Muscle layer of colon (tissue), 2 donors: ENCODE measurements around the gene DOC2B.
A peak's percentile ranks its signal among the peaks of the same experiment; 100 is the strongest.

Experiments
- H3K27ac ChIP-seq: one replicate; pipeline ENCODE4 v1.7.0; 2013; ENCODE audit warnings: low read depth, mild to moderate bottlenecking, low read length, moderate library complexity
- H3K27me3 ChIP-seq, 2 donors: one replicate each; pipeline ENCODE4 v1.7.0; 2013; ENCODE audit warnings: low read length in 2 of 2, mild to moderate bottlenecking in 2 of 2; ENCODE audit not compliant: insufficient read depth in 2 of 2, control insufficient read depth in 1 of 2
- H3K36me3 ChIP-seq: one replicate; pipeline ENCODE4 v1.7.0; 2013; ENCODE audit warnings: mild to moderate bottlenecking, low read length; ENCODE audit not compliant: insufficient read depth
- H3K4me1 ChIP-seq: one replicate; pipeline ENCODE4 v1.7.0; 2013; ENCODE audit warnings: mild to moderate bottlenecking, low read length; ENCODE audit not compliant: insufficient read depth
- H3K4me3 ChIP-seq, 2 donors: one replicate each; pipeline ENCODE4 v1.7.0; 2013; ENCODE audit warnings: low read length in 2 of 2, low read depth in 1 of 2, mild to moderate bottlenecking in 1 of 2, moderate library complexity in 1 of 2
- H3K9ac ChIP-seq: one replicate; pipeline ENCODE4 v1.7.0; 2013; ENCODE audit warnings: low read length
- H3K9me3 ChIP-seq: one replicate; pipeline ENCODE4 v1.7.0; 2013; ENCODE audit warnings: mild to moderate bottlenecking, low read length
- donor health status: abdominal sarcoma.
- donor health status: Adenocarcinoma of cecum.

DOC2B gene

DNA sequence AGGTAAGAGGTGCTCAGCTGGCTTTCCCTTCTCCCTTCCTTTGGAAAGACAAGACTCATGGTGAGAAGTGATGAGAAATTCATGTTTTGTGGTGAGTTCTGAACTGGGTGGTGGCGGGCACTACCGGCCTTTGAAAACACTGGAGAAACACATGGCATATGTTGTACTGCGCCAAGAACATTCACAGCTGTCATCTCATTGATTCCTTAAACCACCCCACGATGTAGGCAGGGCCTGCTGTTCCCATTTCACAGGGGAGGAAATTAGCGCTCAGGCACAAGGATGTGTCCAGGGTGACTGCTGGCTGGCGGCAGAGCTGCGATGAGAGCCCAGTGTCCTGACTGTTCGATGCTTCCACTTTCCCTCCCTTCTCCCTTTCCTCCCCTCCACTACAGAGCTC is 1.6 kb upstream of the DOC2B start:
- H3K27me3 ChIP-seq = peaks cover 6 to 44% of the 10 kb centered on the region in 2 donors
- no peaks in the 10 kb centered on the region for H3K4me1 ChIP-seq
- H3K9me3 ChIP-seq = no peaks in the 10 kb centered on the region
- H3K9ac ChIP-seq = no peak overlapping the region
- no peaks in the 10 kb centered on the region for H3K36me3 ChIP-seq
- H3K4me3 ChIP-seq = no peak overlapping the region
- H3K27ac ChIP-seq = no peak overlapping the region

DNA sequence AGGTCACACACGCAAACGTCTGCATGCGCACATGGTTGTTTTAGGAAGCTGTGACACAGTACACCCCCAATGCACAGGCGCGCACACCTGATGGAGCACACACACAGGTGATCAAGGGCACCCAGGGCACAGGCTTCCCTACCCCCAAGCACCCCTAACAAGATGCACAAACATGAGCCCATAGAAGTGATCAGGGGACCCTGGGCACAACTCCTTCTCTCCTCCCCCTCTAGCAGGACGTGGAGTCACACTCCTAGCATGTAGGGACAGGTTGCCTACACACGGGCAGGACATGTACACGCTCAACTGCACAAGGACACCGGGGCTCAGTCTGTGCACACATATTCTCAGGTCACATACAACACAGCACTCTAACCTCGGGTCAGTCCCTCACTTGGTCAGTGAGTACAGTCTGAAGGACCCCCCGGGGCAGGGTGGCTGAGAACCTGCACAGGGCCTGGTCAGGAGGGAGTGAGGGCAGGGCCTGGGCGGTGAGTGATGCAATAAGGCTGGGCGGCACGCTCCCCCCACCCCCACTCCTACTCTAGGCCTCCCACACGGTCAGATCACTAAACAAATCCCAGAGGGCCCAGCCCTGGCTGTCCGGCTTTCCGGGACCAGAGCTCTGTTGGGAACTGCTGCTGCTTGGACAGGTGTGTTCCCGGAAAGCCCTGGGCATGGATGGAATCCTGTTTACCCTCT is 751 bp upstream of the DOC2B start:
- Histone ChIP-seq H3K9ac (no peak overlapping the region), H3K27ac (no peak overlapping the region)

DNA sequence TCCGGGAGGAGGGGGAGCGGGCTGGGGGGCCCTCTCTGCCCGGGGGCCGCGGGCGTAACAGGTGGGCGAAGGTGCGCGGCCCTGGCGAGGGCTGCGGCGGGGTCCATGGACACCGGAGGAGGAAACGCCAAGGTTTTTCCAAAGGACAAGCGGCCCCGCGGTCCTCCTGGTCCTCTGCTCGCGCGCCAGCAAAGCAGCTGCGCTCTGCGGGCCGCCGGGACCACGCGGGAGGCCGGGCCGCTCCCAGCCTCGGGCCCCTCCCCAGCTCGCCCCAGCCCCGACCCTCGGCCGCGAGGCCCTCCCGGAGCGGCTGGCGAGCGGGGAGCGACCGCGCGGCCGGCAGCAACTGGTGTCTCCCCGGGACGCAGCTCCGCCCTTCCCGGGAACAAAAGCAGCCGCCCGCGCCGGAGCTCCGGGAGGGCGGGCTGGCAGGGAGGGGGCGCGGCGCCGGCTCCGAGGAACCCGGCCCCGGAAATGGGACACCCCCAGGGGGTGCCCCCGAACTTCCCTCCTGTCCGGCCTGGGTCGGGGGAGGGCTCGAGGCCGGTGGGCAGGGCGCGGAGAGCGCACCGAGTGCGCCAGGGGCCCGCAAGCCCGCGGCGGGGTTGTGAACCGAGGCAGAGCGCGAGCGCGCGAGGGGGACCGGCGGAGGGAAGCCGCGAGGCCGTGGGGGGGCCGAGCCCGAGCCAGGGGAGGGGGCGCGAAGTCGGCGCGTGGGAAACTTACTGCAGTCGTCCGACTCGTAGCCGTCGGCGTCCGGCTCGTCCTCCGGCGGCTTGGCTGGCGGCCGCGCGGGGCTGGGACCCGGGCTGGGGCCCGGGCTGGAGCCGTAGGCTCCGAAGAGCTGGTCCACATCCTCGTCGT is 837 bp downstream of the DOC2B start:
- Histone ChIP-seq H3K27ac (no peak overlapping the region), H3K4me1 (no peaks in the 10 kb centered on the region), H3K36me3 (no peaks in the 10 kb centered on the region), H3K4me3 (no peak overlapping the region), H3K9me3 (no peaks in the 10 kb centered on the region), H3K9ac (no peak overlapping the region), H3K27me3 (peaks cover 6 to 45% of the 10 kb centered on the region in 2 donors)

More for the DNA sequence above, 751 bp upstream of the DOC2B start:
- Histone ChIP-seq H3K36me3 (no peaks in the 10 kb centered on the region), H3K4me3 (peak overlapping the region; percentile 14 to 32), H3K9me3 (no peaks in the 10 kb centered on the region), H3K4me1 (no peaks in the 10 kb centered on the region), H3K27me3 (peaks cover 6 to 45% of the 10 kb centered on the region in 2 donors)

DNA sequence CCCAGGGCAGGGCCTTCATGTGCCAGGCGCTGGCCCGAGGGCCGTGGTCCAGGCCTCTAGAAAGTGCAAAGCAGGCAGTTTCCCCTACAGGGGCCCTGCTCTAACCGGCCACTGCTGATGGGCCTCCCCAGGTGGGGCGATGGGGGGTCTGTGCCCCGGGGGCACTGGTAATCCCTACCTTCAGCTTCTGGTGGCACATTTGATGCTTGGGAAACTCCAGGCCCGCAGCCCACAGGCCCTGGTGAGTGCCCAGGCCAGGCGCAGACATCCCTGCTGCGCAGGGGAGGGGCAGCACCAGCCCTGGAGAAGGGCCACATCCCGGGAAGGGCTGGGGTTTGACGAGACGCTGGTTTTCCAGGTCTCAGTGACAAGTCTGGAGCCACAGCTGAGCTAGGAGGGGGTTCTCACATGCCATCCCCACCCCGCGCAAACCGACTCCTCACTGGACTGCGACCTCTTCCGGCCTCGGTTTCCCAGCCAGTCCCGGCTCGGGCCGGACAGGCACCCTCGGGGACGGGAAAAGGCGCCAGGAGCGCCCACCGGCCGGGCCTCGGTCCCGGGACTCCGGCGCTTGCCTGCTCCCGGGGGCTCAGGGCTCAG is 1.6 kb downstream of the DOC2B start:
- Histone ChIP-seq H3K27ac (no peak overlapping the region), H3K4me3 (no peak overlapping the region), H3K9me3 (no peaks in the 10 kb centered on the region), H3K9ac (no peak overlapping the region), H3K36me3 (no peaks in the 10 kb centered on the region), H3K4me1 (no peaks in the 10 kb centered on the region), H3K27me3 (peaks cover 6 to 45% of the 10 kb centered on the region in 2 donors)

DNA sequence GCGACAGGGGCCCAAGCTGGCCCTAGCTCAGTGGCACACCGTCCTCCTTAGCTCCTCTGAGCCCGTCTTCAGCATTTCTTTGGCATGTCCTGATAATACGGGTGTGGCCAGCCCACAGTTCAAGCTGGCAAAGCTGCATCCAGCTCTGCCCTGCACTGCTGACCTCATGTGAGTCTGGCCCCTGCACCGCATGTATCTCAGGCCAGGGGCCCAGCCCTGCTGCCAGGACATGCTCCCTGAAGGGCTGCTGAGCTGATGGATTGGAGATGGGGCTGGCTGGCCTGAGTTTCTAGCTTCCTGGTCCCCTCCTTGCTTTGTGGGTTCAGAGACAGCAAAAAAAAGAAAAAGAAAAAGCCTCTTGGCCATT is 2.4 kb downstream of the DOC2B start:
- H3K27me3 ChIP-seq = peaks cover 6 to 45% of the 10 kb centered on the region in 2 donors

DNA sequence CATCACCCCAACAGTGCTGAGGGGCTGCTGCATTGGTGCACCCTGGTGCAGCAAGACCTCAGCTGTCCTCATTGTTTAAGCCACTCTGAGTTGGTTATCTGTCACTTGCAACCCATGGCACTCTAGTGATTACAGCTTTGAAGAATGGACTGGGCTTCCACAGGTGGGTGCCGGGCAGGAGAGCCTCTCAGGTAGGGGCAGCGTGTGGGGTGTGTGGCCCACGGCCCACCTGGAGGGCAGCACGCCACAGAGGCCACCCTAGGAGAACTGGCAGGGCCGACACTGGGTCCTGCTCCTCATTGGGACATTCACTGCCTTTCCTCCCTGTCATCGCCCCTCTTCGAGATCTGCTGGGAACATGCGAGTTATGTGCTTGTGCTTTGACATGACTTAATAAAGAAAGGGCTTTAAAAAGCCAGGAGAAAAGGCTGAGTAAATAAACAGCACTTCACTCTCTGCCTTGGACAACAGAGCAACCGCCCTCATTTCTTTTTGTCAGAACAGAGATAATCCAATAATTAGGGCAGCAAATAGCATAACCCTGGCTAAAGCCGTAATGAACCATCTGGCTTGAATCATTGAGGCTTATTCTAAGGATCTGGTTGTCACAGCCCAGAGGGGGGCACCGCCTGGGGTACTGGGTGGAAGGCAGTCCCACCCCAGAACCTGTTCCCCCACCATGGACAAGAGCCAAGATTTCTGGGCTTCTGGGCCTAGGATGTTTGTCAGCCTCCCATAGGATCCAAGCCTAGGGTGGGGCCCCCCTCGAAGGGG is 3.0 kb downstream of the DOC2B start:
- Histone ChIP-seq H3K9ac (no peak overlapping the region), H3K27ac (no peak overlapping the region), H3K9me3 (no peaks in the 10 kb centered on the region), H3K4me1 (no peaks in the 10 kb centered on the region), H3K4me3 (no peak overlapping the region), H3K36me3 (no peaks in the 10 kb centered on the region), H3K27me3 (peaks cover 6 to 45% of the 10 kb centered on the region in 2 donors)

More for the DNA sequence above, 2.4 kb downstream of the DOC2B start:
- Histone ChIP-seq H3K4me1 (no peaks in the 10 kb centered on the region), H3K27ac (no peak overlapping the region), H3K4me3 (no peak overlapping the region), H3K36me3 (no peaks in the 10 kb centered on the region), H3K9ac (no peak overlapping the region), H3K9me3 (no peaks in the 10 kb centered on the region)

DNA sequence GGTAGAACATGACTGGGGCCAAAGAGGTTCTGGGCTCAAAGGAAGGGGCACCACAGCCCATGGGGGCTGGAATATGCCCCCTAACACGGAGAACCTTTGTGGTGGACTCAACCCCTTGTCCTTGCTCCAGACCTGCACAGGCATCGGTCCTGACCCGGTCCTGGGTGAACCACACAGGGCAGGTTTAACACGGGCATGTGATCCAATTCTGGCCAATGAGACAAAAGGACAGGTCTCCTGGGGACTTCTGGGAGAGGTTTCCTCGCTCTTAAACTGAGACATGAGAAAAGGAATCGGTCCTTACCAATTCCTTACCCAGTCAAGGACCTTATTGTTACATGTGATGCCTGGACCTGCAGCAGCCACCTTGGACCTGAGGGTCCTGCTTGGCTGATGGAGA is 3.7 kb downstream of the DOC2B start:
- no peak overlapping the region for H3K9ac ChIP-seq
- no peaks in the 10 kb centered on the region for H3K9me3 ChIP-seq
- no peak overlapping the region for H3K27ac ChIP-seq
- no peaks in the 10 kb centered on the region for H3K36me3 ChIP-seq
- peaks cover 6 to 43% of the 10 kb centered on the region in 2 donors for H3K27me3 ChIP-seq
- H3K4me3 ChIP-seq = no peak overlapping the region
- H3K4me1 ChIP-seq = no peaks in the 10 kb centered on the region

DNA sequence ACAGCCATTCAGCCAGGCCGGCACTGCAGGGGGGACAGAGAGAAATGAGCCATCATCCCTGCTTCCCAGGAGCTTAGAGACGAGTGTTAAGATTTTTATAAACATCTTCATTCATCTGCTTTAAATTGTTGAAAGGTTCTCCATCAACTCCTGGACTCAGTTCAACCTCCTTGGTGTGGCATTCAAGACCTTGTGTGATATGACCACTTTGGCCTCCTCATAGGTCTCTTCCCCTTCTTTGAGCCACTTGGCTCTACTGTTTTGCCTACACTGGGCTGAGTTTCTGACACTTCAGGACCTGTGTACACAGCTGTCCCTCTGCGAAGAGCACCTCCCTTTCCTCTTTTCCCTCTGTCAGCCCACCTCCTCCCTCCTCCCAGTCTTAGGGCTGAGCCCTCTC is 4.3 kb downstream of the DOC2B start:
- Histone ChIP-seq H3K4me3 (no peak overlapping the region), H3K27me3 (peaks cover 5 to 37% of the 10 kb centered on the region in 2 donors)

DNA sequence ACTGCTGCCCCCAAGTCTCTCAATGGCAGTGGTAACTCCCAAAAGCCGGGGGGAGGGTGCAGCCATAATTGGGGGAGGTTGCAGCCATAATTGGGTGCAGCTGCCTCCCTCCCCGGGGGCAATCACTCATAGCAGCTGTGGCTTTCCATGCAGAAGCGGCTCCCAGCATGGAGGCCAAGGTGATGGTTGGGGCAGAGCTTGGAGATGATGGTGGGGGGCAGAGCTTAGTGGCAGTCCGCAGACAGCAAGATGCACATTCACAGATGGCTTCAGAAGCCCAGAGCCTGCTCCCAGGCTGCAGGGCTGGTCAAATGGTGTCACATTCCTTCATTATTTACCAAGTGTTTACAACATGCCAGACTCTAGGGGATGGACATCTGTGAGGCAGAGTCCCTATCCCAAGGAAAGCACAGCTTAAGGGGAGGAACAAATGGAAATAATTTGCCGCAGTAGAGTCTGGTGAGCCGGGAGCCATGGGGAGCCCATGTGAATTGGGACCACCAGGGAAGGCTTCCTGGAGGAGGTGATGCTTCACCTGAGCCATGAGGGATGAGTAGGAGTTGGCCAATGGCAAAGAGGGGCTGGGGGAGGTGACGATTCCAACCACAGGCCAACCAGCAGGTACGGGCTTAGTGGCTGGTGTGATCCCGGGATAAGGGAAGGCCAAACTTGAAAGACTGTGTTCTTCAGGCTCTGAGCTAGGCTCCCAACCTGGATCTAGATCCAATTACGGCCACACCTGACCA is 8.1 kb downstream of the DOC2B start:
- Histone ChIP-seq H3K27me3 (peaks cover 0 to 4% of the 10 kb centered on the region in 2 donors), H3K9me3 (no peaks in the 10 kb centered on the region), H3K4me1 (no peaks in the 10 kb centered on the region), H3K4me3 (no peak overlapping the region), H3K27ac (no peak overlapping the region), H3K9ac (no peak overlapping the region), H3K36me3 (no peaks in the 10 kb centered on the region)

More for the DNA sequence above, 4.3 kb downstream of the DOC2B start:
- H3K9ac ChIP-seq = no peak overlapping the region
- H3K9me3 ChIP-seq = no peaks in the 10 kb centered on the region
- no peak overlapping the region for H3K27ac ChIP-seq
- H3K4me1 ChIP-seq = no peaks in the 10 kb centered on the region
- H3K36me3 ChIP-seq = no peaks in the 10 kb centered on the region

DNA sequence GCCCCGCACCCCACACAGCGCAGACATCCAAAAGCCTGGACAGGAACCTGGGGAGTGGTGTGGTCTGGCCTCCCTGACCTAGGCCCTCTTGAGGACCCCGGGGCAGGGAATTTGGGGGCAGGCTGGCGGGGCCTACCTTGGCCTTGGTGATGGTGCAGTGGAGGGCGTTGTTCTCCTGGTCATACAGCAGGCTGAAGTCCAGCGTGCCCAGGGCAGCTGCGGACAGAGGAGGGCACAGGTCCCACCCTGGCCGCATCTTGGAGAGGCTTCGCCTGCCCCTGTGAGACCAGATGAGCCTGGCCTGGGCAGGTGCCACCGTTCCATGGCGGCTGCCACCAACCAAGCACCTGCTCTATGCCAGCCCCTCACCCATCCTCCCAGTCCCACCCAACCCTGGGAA is 9.0 kb downstream of the DOC2B start:
- Histone ChIP-seq H3K27me3 (no peaks in the 10 kb centered on the region), H3K9ac (no peak overlapping the region), H3K36me3 (no peaks in the 10 kb centered on the region), H3K4me3 (no peak overlapping the region), H3K27ac (no peak overlapping the region), H3K4me1 (no peaks in the 10 kb centered on the region), H3K9me3 (no peaks in the 10 kb centered on the region)
